Astrocyte of the cerebellum (primary cell): ENCODE results near the gene FETUB.
"Not testable (repeated sequence)": the region's sequence is repeated elsewhere in the genome, so short reads cannot be mapped to it uniquely, and the experiment has no call there.

Source experiments
- DNase-seq: peaks from one replicate; pipeline ENCODE4 v3.0.0-alpha.2; 2011; ENCODE audit warnings: low read depth
- H3K4me3 ChIP-seq: 2 replicates; pipeline ENCODE4 v1.5.1; 2011; ENCODE audit warnings: mild to moderate bottlenecking, low read depth, low read length, moderate library complexity
- in situ Hi-C: cut with HindIII; loops from 2 replicates; pipeline ENCODE4 v1.10.0; 2017; ENCODE audit warnings: low sequenced_read_pairs
- TF ChIP-seq, protein P1 (sequence below): IDR thresholded peaks from 2 replicates; pipeline ENCODE4 v1.5.1; 2012; ENCODE audit warnings: low read length, low read depth, moderate library complexity, mild to moderate bottlenecking; ENCODE audit errors: missing control alignments

The FETUB gene

GRCh38 chr3:186630950-186631641 is 9.1 kb upstream of the FETUB start:
- H3K4me3 ChIP-seq = no peak overlapping the region
- in situ Hi-C loops = no loop called here
- TF ChIP-seq, protein P1, sequence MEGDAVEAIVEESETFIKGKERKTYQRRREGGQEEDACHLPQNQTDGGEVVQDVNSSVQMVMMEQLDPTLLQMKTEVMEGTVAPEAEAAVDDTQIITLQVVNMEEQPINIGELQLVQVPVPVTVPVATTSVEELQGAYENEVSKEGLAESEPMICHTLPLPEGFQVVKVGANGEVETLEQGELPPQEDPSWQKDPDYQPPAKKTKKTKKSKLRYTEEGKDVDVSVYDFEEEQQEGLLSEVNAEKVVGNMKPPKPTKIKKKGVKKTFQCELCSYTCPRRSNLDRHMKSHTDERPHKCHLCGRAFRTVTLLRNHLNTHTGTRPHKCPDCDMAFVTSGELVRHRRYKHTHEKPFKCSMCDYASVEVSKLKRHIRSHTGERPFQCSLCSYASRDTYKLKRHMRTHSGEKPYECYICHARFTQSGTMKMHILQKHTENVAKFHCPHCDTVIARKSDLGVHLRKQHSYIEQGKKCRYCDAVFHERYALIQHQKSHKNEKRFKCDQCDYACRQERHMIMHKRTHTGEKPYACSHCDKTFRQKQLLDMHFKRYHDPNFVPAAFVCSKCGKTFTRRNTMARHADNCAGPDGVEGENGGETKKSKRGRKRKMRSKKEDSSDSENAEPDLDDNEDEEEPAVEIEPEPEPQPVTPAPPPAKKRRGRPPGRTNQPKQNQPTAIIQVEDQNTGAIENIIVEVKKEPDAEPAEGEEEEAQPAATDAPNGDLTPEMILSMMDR = no peak
- no peak for DNase-seq

DNA sequence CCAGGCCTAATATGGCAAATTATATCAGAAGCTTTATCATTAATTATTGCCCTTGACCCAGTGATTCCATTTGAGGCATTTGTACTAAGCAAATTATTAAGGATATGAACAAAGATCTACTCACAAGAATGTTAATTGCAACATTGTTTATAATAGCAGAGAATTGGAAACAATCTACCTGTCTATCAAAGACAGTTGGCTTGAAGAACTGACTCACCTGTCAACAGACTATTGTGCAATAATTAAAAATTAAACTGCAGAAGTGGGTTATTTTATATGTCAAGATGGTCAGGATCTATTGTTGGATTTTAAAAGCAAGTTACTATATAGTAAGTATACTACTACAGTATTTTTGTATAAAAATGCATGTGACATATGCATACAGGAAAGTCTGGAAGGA is 6.7 kb upstream of the FETUB start:
- TF ChIP-seq, protein P1 = no peak
- no peak for DNase-seq
- no peak overlapping the region for H3K4me3 ChIP-seq
- in situ Hi-C loops = no loop called here

GRCh38 chr3:186634207-186634606 is 6.0 kb upstream of the FETUB start:
- in situ Hi-C loops, DNase-seq: not testable (repeated sequence)

DNA sequence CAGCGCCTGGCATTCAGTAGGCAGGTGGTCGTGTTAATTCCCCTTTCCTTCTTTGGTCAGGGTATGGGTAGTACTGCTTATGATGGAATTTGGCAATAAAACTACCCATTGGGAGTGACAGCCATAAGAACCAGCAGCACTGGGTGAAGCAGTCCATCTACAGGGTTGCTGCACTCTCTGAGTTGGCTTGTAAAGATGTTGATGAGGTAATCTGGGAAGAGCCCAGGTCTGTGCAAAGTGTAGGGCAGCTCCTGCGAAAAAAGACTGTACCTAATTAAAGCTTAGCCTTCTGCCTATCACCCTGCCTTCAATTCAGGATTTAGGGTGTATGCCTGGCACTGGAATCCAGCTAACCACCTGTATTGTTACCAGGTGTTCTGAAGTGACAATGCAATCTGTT is 4.7 kb upstream of the FETUB start:
- no peak overlapping the region for H3K4me3 ChIP-seq
- DNase-seq = no peak
- TF ChIP-seq, protein P1 = no peak
- in situ Hi-C loops = no loop called here

More at GRCh38 chr3:186634207-186634606, 6.0 kb upstream of the FETUB start:
- H3K4me3 ChIP-seq = not testable (repeated sequence)

DNA sequence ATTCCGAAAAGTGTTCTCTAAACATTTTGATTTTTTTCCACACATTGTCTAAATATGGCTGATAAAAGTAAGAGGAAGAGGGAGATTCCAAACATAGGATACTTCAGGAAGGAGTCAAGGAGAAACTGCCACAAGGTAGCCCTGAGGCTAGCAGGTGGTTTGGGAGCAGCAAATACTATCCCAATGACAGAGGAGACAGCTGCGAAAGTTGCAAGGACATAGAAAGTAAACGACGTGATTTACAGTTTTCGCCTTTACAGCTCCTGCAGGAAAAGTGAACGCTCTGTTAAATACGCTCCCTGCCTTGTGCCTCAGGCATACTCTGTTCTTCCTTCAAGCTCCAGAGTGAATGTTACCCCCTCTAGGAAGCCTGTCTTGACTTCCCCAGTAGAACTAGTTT is 3.7 kb upstream of the FETUB start:
- TF ChIP-seq, protein P1 = no peak
- DNase-seq = no peak
- H3K4me3 ChIP-seq = no peak overlapping the region
- in situ Hi-C loops = no loop called here

DNA sequence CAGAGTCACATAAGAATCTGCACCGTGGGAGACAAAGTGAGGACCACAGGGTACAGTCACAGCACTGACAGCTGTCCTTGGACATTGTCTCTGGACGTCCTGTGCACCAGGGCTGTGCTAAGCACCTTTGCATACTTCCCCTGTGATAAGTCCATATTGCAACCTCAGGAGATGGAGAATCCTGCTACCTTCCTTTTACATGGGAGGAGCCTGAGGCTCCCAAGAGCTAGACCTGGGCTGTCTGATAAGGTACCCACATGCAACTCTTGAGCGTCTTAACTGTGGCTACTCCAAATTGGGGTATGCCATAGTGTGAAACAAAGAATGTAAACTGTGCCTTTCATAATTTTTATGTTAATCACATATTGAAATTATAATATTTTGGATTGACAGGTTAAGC is 2.5 kb upstream of the FETUB start:
- no peak overlapping the region for H3K4me3 ChIP-seq
- in situ Hi-C loops = no loop called here
- TF ChIP-seq, protein P1 = no peak
- DNase-seq = no peak

GRCh38 chr3:186638259-186638658 is 1.9 kb upstream of the FETUB start:
- TF ChIP-seq, protein P1 = no peak
- DNase-seq = no peak
- no peak overlapping the region for H3K4me3 ChIP-seq
- in situ Hi-C loops = no loop called here
